ENCODE results near the gene CNTLN.
A peak's percentile ranks its signal among the peaks of the same experiment; 100 is the strongest.

- no peak for TF ChIP-seq EZH2phosphoT487 (IDR thresholded peaks at IDR 0.05; ENCODE audit: low read depth, severe bottlenecking, unreplicated experiment)
- peak; percentile 91 for TF ChIP-seq CTCF (IDR thresholded peaks at IDR 0.05; ENCODE audit: poor library complexity)
- no peak for TF ChIP-seq EZH2 (IDR thresholded peaks at IDR 0.05; ENCODE audit: borderline replicate concordance)
These were observed 328.1 kb downstream of the CNTLN start for GRCh38 chr9:17462869-17463464.

All from hepatocyte (in vitro differentiated cells).